ENCODE data around the gene PNPLA6. TPM values are rescaled to one million over a fixed set of nuclear protein-coding genes. Genes with fewer than 3 reads are reported as not detected.
A peak's percentile ranks its signal among the peaks of the same experiment; 100 is the strongest.

The PNPLA6 gene
- total and polyA plus RNA-seq, 9 of the 15 experiments (the other 6 are each of a cell fraction or from before 2014, with no cell fraction given), result 0.07 to 30.2 (median 8.3) TPM

GRCh38 chr19:7529610-7530490 is 5.7 kb upstream of the PNPLA6 start:
- CTCF ChIA-PET (ENCODE audit: low intra/inter-chr PET ratio), result no interaction called here
- no peaks in the 10 kb centered on the region for H3K79me2 ChIP-seq (ENCODE audit: control insufficient read depth, insufficient read depth, low read length)
- H2AFZ ChIP-seq (ENCODE audit: low read depth, low read length), result no peak overlapping the region
- in situ Hi-C loops (cut with MboI), result no loop called here
- no peaks in the 10 kb centered on the region for H3K9me1 ChIP-seq (ENCODE audit: control insufficient read depth, insufficient read depth, low read length)
- H3K27ac ChIP-seq (ENCODE audit: extremely low read depth, low read depth, low read length), result no peak overlapping the region
- DNase-seq (ENCODE audit: extremely low read depth in 1 of 4, low spot score in 3 of 4), result no peak
- no peaks in the 10 kb centered on the region for H3K27me3 ChIP-seq (ENCODE audit: control insufficient read depth in 2 of 2, insufficient read depth in 2 of 2, low read length in 2 of 2)
- peak; percentile 48; the same call in 1 of the 2 replicates for TF ChIP-seq NR2C1 (IDR thresholded peaks at IDR 0.05)
- peak; percentile 61; the same call in 1 of the 2 replicates for TF ChIP-seq NR2C1 (tag; IDR thresholded peaks at IDR 0.05)
- TF ChIP-seq PPARD (CRISPR knock-in tag; IDR thresholded peaks at IDR 0.05), result no peak
- TF ChIP-seq, protein P1, sequence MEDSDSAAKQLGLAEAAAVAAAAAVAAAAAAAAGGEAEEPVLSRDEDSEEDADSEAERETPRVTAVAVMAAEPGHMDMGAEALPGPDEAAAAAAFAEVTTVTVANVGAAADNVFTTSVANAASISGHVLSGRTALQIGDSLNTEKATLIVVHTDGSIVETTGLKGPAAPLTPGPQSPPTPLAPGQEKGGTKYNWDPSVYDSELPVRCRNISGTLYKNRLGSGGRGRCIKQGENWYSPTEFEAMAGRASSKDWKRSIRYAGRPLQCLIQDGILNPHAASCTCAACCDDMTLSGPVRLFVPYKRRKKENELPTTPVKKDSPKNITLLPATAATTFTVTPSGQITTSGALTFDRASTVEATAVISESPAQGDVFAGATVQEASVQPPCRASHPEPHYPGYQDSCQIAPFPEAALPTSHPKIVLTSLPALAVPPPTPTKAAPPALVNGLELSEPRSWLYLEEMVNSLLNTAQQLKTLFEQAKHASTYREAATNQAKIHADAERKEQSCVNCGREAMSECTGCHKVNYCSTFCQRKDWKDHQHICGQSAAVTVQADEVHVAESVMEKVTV (CRISPR knock-in tag; IDR thresholded peaks at IDR 0.05), result no peak
- TF ChIP-seq PCBP2 (IDR thresholded peaks at IDR 0.05; ENCODE audit: low read depth, low read length, poor library complexity, severe bottlenecking), result no peak
- peak; percentile 87 for TF ChIP-seq ESRRA (IDR thresholded peaks at IDR 0.05; ENCODE audit: borderline replicate concordance, low read depth)
- 0 out of 2 replicates have a peak, but pooled peaks have one; percentile 18 for TF ChIP-seq POLR2G (IDR thresholded peaks at IDR 0.05; ENCODE audit: low read depth, low read length)
- no peak for TF ChIP-seq CBFB (CRISPR knock-in tag; IDR thresholded peaks at IDR 0.05)
- H3K4me1 ChIP-seq (replicated peaks in 1 of 2; ENCODE audit: control insufficient read depth in 2 of 2, insufficient read depth in 2 of 2, low read length in 2 of 2), result peaks cover 3 to 35% of the 10 kb centered on the region in 2 experiments; a peak in 4 of 5 replicates
- no TSS peak for BruUV-seq (replicated peaks)
- no peak overlapping the region for H3K9ac ChIP-seq (ENCODE audit: insufficient read depth in 1 of 2, low read depth in 2 of 2, low read length in 2 of 2)
- no peak overlapping the region for H3K4me3 ChIP-seq
- no peak overlapping the region for H3K4me2 ChIP-seq (ENCODE audit: insufficient read depth, low read length)
- no peak for ATAC-seq
- intact Hi-C loops (cut with micrococcal nuclease), result no loop called here
- H3K9me3 ChIP-seq (replicated peaks; ENCODE audit: control insufficient read depth, insufficient read depth, low read depth, low read length), result no peaks in the 10 kb centered on the region
- FAIRE-seq, result no peak
- WGBS (ENCODE audit: insufficient coverage, low coverage, missing lambda C conversion rate), result 91% methylated on average over 31 of the region's 33 CpGs
- H3K36me3 ChIP-seq (ENCODE audit: control insufficient read depth, insufficient read depth, low read length), result peaks cover 18% of the 10 kb centered on the region; the same call in 1 of the 3 replicates
- POLR2A ChIA-PET, result interaction anchor here (0.5 to 0.6 kb wide), 3 partner anchors 34 to 127 kb away, joined by 3 to 4 read pairs (median 3); no protein-coding TSS in a partner anchor
- H4K20me1 ChIP-seq (replicated peaks; ENCODE audit: control insufficient read depth, insufficient read depth, low read length), result no peaks in the 10 kb centered on the region
